Measurements from ENCODE around the gene ITPRID2.

The ITPRID2 gene

DNA sequence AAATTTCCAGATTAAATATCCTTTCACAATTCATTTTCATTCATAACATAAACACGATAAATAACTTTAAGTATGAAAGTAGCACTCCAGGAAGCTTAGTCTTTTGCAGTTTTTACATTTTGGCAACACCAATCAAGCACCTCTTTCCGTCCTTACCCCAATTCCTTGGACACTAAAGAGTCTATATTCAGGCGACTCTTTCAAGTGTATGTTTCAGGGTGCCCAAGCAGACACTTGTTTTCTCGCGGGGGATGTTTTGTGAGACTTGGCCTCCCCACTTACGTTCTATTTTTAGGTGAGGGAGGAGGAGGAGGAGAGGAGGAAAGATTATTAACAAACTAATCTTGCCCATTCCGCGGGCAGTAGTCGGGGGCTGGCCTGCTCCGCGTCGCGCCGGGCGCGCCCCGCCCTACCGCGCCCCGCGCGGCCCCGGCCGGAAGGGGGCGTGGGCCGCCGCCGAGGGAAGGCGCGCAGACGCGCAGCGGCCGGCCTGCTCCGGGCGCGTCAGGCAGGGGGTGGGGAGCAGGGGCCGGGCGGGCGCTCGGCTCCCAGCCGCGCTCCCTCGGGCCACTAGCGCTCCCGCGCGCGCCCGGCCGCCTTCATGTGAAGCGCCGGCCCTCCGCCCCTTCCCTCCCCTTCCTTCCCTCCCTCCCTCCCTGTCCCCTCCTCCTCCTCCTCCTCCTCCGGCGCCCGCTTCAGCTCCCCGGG lies at the start of gene ITPRID2:
Gene ITPRID2, plus strand, starts transcription at position 473 of the 708 bp plus-strand sequence. CDS start 337 bp downstream, outside the sequence.
- H3K36me3 Mint-ChIP-seq = peaks cover 28% of the 10 kb centered on the region
- H3K4me3 Mint-ChIP-seq = peak within 1 kb of the TSS; percentile 87
- H3K27ac Mint-ChIP-seq = peak within 1 kb of the TSS; percentile 83
- no peaks in the 10 kb centered on the region for H3K9me3 Mint-ChIP-seq
- H3K27me3 Mint-ChIP-seq = peaks cover 33% of the 10 kb centered on the region
- peak; percentile 77 for DNase-seq
- CTCF ChIA-PET = interaction anchor here (0.8 kb wide), 1 partner anchor 62 kb away, joined by 3 read pairs; no protein-coding TSS in a partner anchor
- peaks cover 32% of the 10 kb centered on the region for H3K4me1 Mint-ChIP-seq

DNA sequence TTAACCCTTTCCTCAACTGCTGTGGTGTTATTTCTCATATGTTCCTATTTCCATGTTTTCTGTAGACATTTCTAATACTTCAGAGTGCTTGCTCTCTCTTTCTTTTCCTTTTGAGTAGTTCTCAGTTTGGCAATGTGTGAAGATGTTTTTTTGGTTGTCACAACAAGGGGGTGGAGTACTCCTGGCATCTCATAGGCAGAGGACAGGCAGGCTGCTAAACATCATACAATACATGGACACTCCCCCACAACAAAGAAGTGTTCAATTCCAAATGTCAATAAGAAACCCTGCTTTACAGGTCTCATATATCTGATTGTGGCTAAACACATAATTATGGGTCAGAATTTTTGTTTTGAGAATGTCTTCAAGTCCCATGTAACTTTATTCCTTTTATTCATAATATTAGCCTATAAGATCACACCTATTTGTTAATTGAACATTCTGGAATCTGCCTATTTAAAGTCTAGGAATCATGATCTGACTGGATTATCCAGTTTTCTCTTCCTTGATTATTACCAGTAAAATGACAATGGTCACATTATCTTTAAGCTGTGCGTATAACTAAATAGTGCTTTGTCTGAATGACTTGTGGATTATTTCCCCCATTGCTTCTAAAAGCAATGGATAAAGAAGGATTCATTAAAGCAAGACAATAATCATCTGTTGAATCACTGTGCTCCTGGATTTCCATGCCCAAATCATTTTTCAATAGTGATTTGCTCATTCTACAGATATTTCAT lies 46.8 kb upstream of the ITPRID2 start:
- no peak overlapping the region for H3K27ac Mint-ChIP-seq
- H3K4me3 Mint-ChIP-seq = no peak overlapping the region
- H3K27me3 Mint-ChIP-seq = peaks cover 4% of the 10 kb centered on the region
- H3K4me1 Mint-ChIP-seq = no peaks in the 10 kb centered on the region
- no peaks in the 10 kb centered on the region for H3K9me3 Mint-ChIP-seq
- H3K36me3 Mint-ChIP-seq = no peaks in the 10 kb centered on the region
- DNase-seq = no peak
- CTCF ChIA-PET = no interaction called here

DNA sequence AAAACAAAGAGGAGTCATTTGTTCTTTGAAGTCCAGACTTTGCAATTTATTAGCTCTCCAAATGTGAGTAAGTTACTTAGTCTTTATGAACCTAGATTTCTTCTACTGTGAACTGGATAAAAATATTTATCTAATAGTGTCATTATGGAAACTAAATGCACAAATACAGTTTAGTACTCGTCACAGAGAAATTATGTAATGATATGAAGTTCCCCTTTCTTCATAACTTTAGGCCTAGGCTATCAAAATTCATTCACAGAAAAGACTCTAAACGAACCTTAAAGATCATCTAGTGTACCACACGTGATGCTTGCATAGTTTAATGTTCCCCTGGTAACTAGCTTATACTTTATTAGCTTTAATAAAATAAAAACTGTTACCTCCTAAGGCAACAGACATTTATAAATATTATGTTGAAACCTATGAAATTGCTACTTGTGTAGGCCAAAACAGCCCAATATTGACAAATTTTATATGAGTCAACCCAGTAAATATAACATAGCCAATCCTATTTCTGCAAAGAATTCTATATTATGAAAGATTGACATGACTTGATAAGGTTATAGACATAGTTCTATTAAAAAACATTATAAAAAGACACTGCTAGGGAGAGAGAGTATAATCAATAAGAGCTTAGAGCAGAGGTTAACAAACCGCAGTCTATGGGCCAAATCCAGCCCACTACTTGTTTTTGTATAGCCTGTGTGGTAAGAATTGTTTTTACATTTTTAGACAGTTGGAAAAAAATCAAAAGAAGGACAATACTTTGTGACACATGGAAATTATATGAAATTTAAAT lies 44.9 kb upstream of the ITPRID2 start:
- Mint-ChIP-seq H3K36me3 (no peaks in the 10 kb centered on the region), H3K27ac (no peak overlapping the region), H3K27me3 (peaks cover under 1% of the 10 kb centered on the region), H3K9me3 (no peaks in the 10 kb centered on the region), H3K4me3 (no peak overlapping the region), H3K4me1 (no peaks in the 10 kb centered on the region)
- DNase-seq = no peak
- CTCF ChIA-PET = interaction anchor here (1.4 kb wide), 1 partner anchor 13 kb away, joined by 3 read pairs; no protein-coding TSS in a partner anchor

DNA sequence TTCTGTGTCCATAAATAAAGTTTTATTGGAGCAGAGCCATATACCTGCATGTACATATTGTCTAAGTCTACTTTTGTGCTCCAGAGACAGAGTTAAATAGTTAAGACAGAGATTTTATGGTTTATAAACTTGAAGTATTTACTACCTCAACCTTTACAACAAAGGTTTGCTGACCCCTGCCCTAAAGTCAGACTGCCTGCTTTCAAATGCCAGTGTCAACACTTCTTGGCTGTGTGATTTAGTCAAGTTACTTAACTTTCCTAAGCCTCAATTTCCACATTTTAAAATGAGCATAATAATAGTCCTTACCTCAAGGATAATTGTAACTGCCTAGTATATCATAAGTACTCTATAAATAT lies 44.4 kb upstream of the ITPRID2 start:
- CTCF ChIA-PET = interaction anchor here (1.4 kb wide), 1 partner anchor 12 kb away, joined by 3 read pairs; no protein-coding TSS in a partner anchor
- Mint-ChIP-seq H3K4me1 (no peaks in the 10 kb centered on the region), H3K27ac (no peak overlapping the region), H3K9me3 (no peaks in the 10 kb centered on the region), H3K4me3 (no peak overlapping the region), H3K36me3 (no peaks in the 10 kb centered on the region), H3K27me3 (no peaks in the 10 kb centered on the region)
- DNase-seq = no peak

DNA sequence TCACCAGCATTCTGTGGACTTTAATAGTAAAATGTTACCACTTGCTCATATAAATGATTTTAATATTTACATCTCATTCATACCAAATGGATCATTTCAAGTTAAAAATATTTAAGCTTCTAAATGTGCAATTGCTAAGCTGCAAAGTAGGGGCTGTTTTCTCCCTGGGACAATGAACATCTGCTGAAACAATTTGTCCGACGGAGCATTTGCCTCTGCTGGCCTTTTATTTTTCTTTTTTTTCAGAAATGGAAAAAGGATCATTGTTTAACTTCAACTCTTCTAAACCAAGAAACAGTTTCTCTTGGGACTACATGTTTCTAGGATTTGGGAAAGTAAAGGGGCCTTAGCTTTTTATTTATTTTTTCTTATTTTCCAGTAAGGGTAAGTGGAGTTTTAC lies 43.8 kb upstream of the ITPRID2 start:
- CTCF ChIA-PET = no interaction called here

DNA sequence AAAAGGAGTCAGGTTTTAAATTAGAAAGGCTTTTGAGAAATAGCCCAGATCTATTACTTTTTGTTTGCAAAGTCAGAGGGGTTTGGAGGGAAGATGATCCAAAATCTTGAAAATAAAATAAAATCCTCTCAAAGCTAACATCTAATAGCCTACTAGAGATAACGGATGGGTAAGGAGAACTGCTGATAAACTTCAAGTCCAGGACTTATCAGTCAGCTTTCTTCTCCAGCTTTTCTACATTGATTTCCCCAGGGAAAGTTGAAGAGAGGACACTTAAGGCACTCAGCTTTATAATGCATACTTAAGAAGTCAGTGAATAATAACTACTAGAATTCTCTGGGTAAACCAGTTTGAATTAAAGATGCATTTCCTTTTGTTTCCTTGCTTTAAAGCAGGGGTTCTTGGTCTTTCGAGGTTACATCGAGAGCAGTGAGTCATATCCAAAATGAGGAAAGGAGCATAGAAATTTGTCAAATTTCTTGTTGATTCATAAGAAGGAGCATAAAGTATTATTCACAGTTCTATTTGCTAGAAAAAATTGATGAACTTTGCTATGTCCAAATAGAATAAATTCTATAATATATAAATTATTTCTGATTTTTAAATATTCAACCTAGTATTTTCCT lies 43.2 kb upstream of the ITPRID2 start:
- Mint-ChIP-seq H3K27me3 (peaks cover under 1% of the 10 kb centered on the region), H3K4me1 (no peaks in the 10 kb centered on the region)
- CTCF ChIA-PET = no interaction called here

More for the DNA sequence above, 43.8 kb upstream of the ITPRID2 start:
- H3K27ac Mint-ChIP-seq = no peak overlapping the region
- no peaks in the 10 kb centered on the region for H3K36me3 Mint-ChIP-seq
- no peaks in the 10 kb centered on the region for H3K27me3 Mint-ChIP-seq
- no peaks in the 10 kb centered on the region for H3K4me1 Mint-ChIP-seq
- H3K4me3 Mint-ChIP-seq = no peak overlapping the region
- DNase-seq = no peak
- H3K9me3 Mint-ChIP-seq = no peaks in the 10 kb centered on the region

DNA sequence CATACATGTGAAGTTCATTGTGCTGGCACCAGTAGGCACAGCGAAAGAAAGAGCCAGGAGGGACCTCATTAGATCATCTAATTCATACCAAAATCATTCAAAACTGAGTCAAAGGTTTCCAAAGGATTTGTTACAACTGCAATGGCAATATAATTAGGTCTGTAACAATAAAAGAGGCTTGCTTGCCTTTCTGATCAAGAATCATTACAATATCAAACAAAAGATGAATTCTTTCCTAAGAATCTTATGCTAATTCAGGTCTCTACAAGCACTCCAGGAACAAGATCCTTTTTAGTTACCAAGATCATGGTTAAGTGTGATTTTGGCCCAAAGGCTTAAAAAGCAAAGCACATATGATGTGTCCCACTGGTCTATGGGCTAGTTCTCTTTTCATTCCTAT lies 41.9 kb upstream of the ITPRID2 start:
- Mint-ChIP-seq H3K27me3 (peaks cover 6% of the 10 kb centered on the region), H3K4me1 (no peaks in the 10 kb centered on the region), H3K4me3 (no peak overlapping the region), H3K27ac (no peak overlapping the region), H3K36me3 (no peaks in the 10 kb centered on the region), H3K9me3 (no peaks in the 10 kb centered on the region)
- CTCF ChIA-PET = no interaction called here
- no peak for DNase-seq

More for the DNA sequence above, 43.2 kb upstream of the ITPRID2 start:
- Mint-ChIP-seq H3K36me3 (no peaks in the 10 kb centered on the region), H3K27ac (no peak overlapping the region), H3K9me3 (no peaks in the 10 kb centered on the region), H3K4me3 (no peak overlapping the region)
- DNase-seq = no peak

DNA sequence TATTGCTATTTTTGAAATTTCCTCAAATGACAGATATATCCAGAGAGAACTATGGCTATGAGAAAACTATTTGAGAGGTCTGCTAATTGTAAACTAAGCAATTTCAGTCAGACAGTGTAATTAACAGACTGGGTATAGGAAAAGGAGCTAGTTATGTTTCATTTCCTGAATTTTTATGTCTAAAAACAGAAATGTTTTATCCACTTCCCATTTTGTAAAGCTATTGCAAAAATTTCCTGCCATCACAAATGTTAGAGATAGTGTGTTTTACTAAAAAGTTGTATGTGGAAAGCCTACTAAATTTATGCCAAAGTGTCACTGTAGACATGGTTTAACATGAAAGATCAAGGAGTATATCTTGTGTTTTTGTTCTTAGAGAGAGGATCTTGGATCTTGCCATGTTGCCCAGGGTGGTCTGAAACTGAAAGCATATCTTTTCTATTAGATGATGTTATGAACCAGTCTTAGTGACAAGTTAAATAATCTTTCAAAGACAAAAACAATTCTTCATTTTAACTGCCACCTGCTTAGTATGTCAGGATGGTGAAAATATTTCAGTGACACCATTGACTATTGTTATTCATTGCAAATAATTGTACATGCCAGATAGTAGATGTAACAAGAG lies 40.5 kb upstream of the ITPRID2 start:
- Mint-ChIP-seq H3K36me3 (no peaks in the 10 kb centered on the region), H3K4me3 (no peak overlapping the region), H3K27me3 (peaks cover 6% of the 10 kb centered on the region), H3K9me3 (no peaks in the 10 kb centered on the region), H3K27ac (no peak overlapping the region), H3K4me1 (no peaks in the 10 kb centered on the region)
- CTCF ChIA-PET = interaction anchor here (0.5 kb wide), 1 partner anchor 20 kb away, joined by 3 read pairs; no protein-coding TSS in a partner anchor
- DNase-seq = no peak

DNA sequence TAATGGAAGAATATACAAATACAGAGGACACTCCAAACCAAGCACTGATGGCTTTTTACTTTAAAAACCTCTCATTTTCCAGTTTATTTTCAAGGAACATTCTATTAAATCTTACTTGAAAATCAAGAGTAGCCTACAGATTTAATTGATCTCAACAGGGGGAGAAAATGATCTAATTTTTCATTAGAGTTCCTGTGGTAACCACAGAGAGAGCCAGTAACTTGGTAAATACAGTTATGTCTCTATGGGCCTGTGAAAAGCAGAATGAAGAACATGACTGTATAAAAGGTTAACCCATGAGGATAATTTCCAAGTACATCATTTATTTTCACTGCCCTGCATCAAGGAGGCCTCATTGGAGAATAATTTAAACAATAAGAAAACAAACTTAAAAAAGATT lies 39.8 kb upstream of the ITPRID2 start:
- Mint-ChIP-seq H3K4me1 (no peaks in the 10 kb centered on the region), H3K27ac (no peak overlapping the region), H3K27me3 (peaks cover 6% of the 10 kb centered on the region), H3K9me3 (no peaks in the 10 kb centered on the region), H3K36me3 (no peaks in the 10 kb centered on the region), H3K4me3 (no peak overlapping the region)
- CTCF ChIA-PET = interaction anchor here (0.6 kb wide), 1 partner anchor 136 kb away, joined by 6 read pairs; no protein-coding TSS in a partner anchor
- DNase-seq = no peak

DNA sequence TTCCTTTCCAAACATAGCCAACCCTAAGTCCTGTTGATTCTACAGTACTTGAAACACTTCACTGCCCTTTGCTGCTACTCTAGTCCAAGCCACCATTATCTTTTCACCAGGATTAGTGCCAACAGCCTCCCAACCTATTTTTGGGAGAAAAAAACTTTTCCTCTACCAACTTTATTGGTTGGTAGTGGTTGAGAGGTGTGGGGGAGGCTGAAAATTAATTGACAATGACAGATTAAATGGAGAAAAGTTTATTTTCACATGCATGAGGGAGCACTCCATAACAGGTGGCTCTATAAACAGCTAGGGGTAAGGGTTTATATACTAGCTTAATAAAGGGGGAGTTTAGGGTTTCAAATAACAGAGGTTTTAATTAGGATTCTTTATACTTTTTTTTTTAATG lies 37.8 kb upstream of the ITPRID2 start:
- CTCF ChIA-PET = interaction anchor here (2.8 kb wide), 1 partner anchor 14 kb away, joined by 7 read pairs; no protein-coding TSS in a partner anchor
- no peak for DNase-seq
- H3K9me3 Mint-ChIP-seq = no peaks in the 10 kb centered on the region

DNA sequence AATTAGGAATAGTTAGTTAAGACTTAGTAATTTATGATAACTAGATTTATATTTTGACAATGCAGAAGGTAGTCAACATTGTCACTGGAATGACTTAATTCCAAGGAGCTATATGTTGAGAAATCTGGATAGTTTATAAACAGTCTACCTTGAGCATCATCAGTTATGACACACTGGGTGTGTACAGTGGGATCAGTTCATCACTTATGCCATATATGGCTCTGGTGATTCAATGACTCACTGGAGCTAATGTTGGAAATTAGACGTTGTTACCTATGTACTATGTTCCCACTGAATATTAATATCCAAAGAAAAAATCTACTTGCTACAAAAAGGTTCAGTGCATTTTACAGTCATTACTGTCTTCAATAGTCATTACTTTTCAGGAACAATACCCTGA lies 34.0 kb upstream of the ITPRID2 start:
- DNase-seq = no peak
- Mint-ChIP-seq H3K27ac (no peak overlapping the region), H3K9me3 (no peaks in the 10 kb centered on the region), H3K4me1 (no peaks in the 10 kb centered on the region), H3K27me3 (peaks cover 6% of the 10 kb centered on the region), H3K4me3 (no peak overlapping the region), H3K36me3 (no peaks in the 10 kb centered on the region)
- CTCF ChIA-PET = no interaction called here

More for the DNA sequence above, 37.8 kb upstream of the ITPRID2 start:
- Mint-ChIP-seq H3K4me3 (no peak overlapping the region), H3K27me3 (peaks cover 6% of the 10 kb centered on the region), H3K36me3 (no peaks in the 10 kb centered on the region), H3K27ac (no peak overlapping the region), H3K4me1 (no peaks in the 10 kb centered on the region)

DNA sequence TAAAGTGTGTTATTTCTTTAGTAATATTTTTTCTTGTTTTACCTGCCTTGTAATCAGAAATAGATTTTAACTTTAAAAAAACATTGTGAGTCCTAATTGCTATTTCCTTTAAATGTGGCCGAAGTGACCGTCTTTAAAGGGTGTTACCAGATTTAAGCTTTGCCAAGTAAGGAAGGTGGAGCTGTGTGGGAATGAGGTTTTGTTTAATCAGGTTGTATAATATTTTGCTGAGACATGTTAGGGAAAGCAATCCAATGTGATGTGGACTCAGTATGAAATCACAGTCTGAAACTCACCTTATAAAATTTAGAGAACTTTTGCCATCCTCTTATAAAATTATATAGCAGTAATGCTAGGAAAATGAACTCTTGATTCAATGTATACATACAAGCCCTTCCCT lies 32.9 kb upstream of the ITPRID2 start:
- H3K36me3 Mint-ChIP-seq = no peaks in the 10 kb centered on the region

DNA sequence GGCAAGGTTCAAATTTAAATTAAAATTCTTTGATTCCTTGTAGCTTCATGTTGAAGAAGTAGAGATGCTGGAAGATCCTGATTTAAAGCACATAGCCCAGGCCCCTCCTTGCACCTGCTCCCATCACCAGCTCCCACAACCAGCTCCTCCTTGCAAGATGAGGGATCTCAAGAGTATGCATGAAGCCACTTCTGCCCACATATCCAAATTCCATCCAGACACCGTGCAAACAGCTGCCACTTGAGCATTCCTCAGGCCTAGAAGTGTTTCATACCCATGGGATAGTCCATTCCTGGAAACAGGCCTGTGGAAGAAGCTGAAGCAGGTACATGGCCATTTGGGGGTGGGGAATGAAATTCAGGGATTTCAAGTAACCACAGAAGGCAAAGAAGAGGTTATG lies 32.4 kb upstream of the ITPRID2 start:
- Mint-ChIP-seq H3K36me3 (no peaks in the 10 kb centered on the region), H3K27me3 (peaks cover 2% of the 10 kb centered on the region), H3K4me3 (no peak overlapping the region), H3K4me1 (no peaks in the 10 kb centered on the region), H3K27ac (no peak overlapping the region), H3K9me3 (no peaks in the 10 kb centered on the region)
- CTCF ChIA-PET = interaction anchor here (1.2 kb wide), 1 partner anchor 12 kb away, joined by 3 read pairs; no protein-coding TSS in a partner anchor
- DNase-seq = no peak

More for the DNA sequence above, 32.9 kb upstream of the ITPRID2 start:
- CTCF ChIA-PET = interaction anchor here (1.2 kb wide), 1 partner anchor 12 kb away, joined by 3 read pairs; no protein-coding TSS in a partner anchor
- peaks cover 4% of the 10 kb centered on the region for H3K27me3 Mint-ChIP-seq
- no peak overlapping the region for H3K27ac Mint-ChIP-seq
- no peak for DNase-seq
- H3K9me3 Mint-ChIP-seq = no peaks in the 10 kb centered on the region
- H3K4me1 Mint-ChIP-seq = no peaks in the 10 kb centered on the region
- H3K4me3 Mint-ChIP-seq = no peak overlapping the region
